ENCODE data around the gene SLC12A8. TPM values are rescaled to one million over a fixed set of nuclear protein-coding genes. Genes with fewer than 3 reads are reported as not detected.
A peak's percentile ranks its signal among the peaks of the same experiment; 100 is the strongest.

The SLC12A8 gene
- total and polyA plus RNA-seq, 10 of the 15 experiments (the other 5 are each of a cell fraction or from before 2014, with no cell fraction given), result 2.5 to 71.6 (median 50.1) TPM

DNA sequence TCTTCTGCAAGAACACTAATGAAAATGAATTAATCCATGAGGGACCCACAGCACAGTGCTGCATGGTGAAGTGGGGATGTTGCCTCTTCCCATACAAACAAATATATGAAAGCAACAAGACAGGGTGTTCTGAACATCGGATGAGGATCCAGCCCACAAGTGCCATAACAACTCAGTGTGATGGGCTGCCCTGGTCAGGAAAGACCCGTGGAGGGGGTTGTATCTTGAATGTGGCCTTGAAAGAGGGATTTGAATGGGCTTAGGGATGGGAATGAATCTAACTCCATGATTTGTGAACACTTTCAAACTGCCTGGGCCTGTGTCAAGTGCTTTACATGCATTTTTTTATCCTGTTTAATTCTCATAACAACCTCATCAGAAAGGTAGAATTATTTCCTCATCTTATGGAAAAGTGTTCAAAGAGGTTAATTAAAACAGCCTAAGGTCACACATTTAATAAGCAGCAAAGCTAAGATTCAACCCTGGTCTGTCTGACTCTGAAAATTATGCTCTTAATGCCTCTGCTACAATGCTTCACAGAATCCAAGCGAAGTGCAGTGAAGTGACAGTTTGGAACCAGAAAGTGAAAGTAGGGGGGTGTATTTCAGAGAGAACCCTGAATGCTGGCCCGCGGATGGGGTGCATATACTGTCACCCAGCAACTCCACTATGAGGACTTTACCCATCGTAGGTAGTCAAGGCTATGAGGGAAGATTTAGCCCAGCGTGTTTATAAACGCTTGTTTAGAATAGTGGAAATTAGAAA, 91.1 kb downstream of the SLC12A8 start (continued):
- TF ChIP-seq BCL3 (IDR thresholded peaks at IDR 0.05; ENCODE audit: borderline replicate concordance, insufficient read depth, low read depth, low read length, poor library complexity, severe bottlenecking), result no peak
- no peak for TF ChIP-seq FOXM1 (IDR thresholded peaks at IDR 0.05; ENCODE audit: low read depth, low read length)
- TF ChIP-seq MTA2 (IDR thresholded peaks at IDR 0.05; ENCODE audit: low read depth), result no peak; the same call in 1 of the 2 replicates
- no peak for TF ChIP-seq ETV6 (conservative IDR thresholded peaks at IDR 0.05 in 1 of 2, IDR thresholded peaks at IDR 0.05 in 1 of 2; ENCODE audit: borderline replicate concordance in 1 of 2, low read depth in 1 of 2)
- no peak for TF ChIP-seq YBX1 (IDR thresholded peaks at IDR 0.05)
- no peak for TF ChIP-seq LARP7 (IDR thresholded peaks at IDR 0.05)
- TF ChIP-seq, protein P1, sequence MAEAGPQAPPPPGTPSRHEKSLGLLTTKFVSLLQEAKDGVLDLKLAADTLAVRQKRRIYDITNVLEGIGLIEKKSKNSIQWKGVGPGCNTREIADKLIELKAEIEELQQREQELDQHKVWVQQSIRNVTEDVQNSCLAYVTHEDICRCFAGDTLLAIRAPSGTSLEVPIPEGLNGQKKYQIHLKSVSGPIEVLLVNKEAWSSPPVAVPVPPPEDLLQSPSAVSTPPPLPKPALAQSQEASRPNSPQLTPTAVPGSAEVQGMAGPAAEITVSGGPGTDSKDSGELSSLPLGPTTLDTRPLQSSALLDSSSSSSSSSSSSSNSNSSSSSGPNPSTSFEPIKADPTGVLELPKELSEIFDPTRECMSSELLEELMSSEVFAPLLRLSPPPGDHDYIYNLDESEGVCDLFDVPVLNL (IDR thresholded peaks at IDR 0.05; ENCODE audit: low read depth, low read length), result no peak
- no peak for TF ChIP-seq NR2F1 (conservative IDR thresholded peaks at IDR 0.05)
- TF ChIP-seq FOXK2 (IDR thresholded peaks at IDR 0.05), result no peak
- no peak for TF ChIP-seq PML (IDR thresholded peaks at IDR 0.05; ENCODE audit: low read length)
- TF ChIP-seq DPF2 (IDR thresholded peaks at IDR 0.05), result no peak
- peak; percentile 34; the same call in 1 of the 2 replicates for TF ChIP-seq EED (IDR thresholded peaks at IDR 0.05; ENCODE audit: low read depth)
- TF ChIP-seq ATF3 (IDR thresholded peaks at IDR 0.05; ENCODE audit: borderline replicate concordance, extremely low read depth, low read depth, low read length), result no peak
- TF ChIP-seq HCFC1 (IDR thresholded peaks at IDR 0.05; ENCODE audit: low read length), result no peak
- TF ChIP-seq ZNF24 (IDR thresholded peaks at IDR 0.05), result no peak
- TF ChIP-seq, protein P2, sequence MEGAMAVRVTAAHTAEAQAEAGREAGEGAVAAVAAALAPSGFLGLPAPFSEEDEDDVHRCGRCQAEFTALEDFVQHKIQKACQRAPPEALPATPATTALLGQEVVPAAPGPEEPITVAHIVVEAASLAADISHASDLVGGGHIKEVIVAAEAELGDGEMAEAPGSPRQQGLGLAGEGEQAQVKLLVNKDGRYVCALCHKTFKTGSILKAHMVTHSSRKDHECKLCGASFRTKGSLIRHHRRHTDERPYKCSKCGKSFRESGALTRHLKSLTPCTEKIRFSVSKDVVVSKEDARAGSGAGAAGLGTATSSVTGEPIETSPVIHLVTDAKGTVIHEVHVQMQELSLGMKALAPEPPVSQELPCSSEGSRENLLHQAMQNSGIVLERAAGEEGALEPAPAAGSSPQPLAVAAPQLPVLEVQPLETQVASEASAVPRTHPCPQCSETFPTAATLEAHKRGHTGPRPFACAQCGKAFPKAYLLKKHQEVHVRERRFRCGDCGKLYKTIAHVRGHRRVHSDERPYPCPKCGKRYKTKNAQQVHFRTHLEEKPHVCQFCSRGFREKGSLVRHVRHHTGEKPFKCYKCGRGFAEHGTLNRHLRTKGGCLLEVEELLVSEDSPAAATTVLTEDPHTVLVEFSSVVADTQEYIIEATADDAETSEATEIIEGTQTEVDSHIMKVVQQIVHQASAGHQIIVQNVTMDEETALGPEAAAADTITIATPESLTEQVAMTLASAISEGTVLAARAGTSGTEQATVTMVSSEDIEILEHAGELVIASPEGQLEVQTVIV (IDR thresholded peaks at IDR 0.05; ENCODE audit: borderline replicate concordance, partially characterized antibody), result no peak
- TF ChIP-seq NFXL1 (IDR thresholded peaks at IDR 0.05; ENCODE audit: borderline replicate concordance), result no peak
- TF ChIP-seq IRF4 (IDR thresholded peaks at IDR 0.05; ENCODE audit: low read depth, low read length), result 0 out of 2 replicates have a peak, but pooled peaks have one; percentile 38
- TF ChIP-seq POLR2A (IDR thresholded peaks at IDR 0.05; ENCODE audit: low read depth, low read length), result no peak
- no peak for TF ChIP-seq CEBPB (IDR thresholded peaks at IDR 0.05; ENCODE audit: borderline replicate concordance in 1 of 2, low read depth in 2 of 2, low read length in 2 of 2)
- TF ChIP-seq MEF2B (IDR thresholded peaks at IDR 0.05; ENCODE audit: partially characterized antibody, poor library complexity, severe bottlenecking), result no peak
- no peak for TF ChIP-seq SP1 (IDR thresholded peaks at IDR 0.05; ENCODE audit: low read depth, low read length)
- no peak for TF ChIP-seq MAX (IDR thresholded peaks at IDR 0.05; ENCODE audit: low read depth, low read length)
- no peak for TF ChIP-seq IRF5 (IDR thresholded peaks at IDR 0.05; ENCODE audit: borderline replicate concordance)
- TF ChIP-seq SPI1 (IDR thresholded peaks at IDR 0.05; ENCODE audit: borderline replicate concordance, insufficient read depth, low read depth, low read length), result no peak
